Erythroblast (primary cell): ENCODE results near the gene MEGF9.

Experiments
- DNase-seq, 2 experiments: peaks; one replicate each; lab custom pipeline; 2025; lab: John Stamatoyannopoulos, UW
- GATA1 ChIP-seq: IDR thresholded peaks from 2 replicates; pipeline ENCODE4 v1.6.1; 2011; ENCODE audit warnings: low read depth, mild to moderate bottlenecking, control low read depth, low read length, moderate library complexity
- POLR2A ChIP-seq: IDR thresholded peaks from 2 replicates; pipeline ENCODE4 v1.6.1; 2011; ENCODE audit warnings: mild to moderate bottlenecking, low read length

MEGF9 gene

GRCh38 chr9:120720404-120720803 lies 6.1 kb upstream of the MEGF9 start:
- TF ChIP-seq GATA1: no peak
- TF ChIP-seq POLR2A: no peak
- no peak for DNase-seq

GRCh38 chr9:120718316-120718715 lies 4.0 kb upstream of the MEGF9 start:
- DNase-seq: no peak
- TF ChIP-seq POLR2A (no peak), GATA1 (no peak)

GRCh38 chr9:120717176-120717575 lies 2.9 kb upstream of the MEGF9 start:
- DNase-seq: no peak
- TF ChIP-seq GATA1 (no peak), POLR2A (no peak)

GRCh38 chr9:120716483-120716882 lies 2.2 kb upstream of the MEGF9 start:
- no peak for DNase-seq
- TF ChIP-seq POLR2A (no peak), GATA1 (no peak)

- no peak for TF ChIP-seq POLR2A
- no peak for TF ChIP-seq GATA1
- DNase-seq: peak in 1 of 2 experiments; percentile 31
Measured at GRCh38 chr9:120715389-120715924, 1.2 kb upstream of the MEGF9 start.

- TF ChIP-seq POLR2A (no peak), GATA1 (no peak)
- peak in 1 of 2 experiments; percentile 48 for DNase-seq
Measured at GRCh38 chr9:120714846-120715388, 647 bp upstream of the MEGF9 start.

- DNase-seq: peak in 1 of 2 experiments; percentile 42
- no peak for TF ChIP-seq POLR2A
- no peak for TF ChIP-seq GATA1
Measured at GRCh38 chr9:120713257-120714087, 798 bp downstream of the MEGF9 start.

GRCh38 chr9:120712539-120713031 lies 1.7 kb downstream of the MEGF9 start:
- no peak for DNase-seq
- no peak for TF ChIP-seq POLR2A
- no peak for TF ChIP-seq GATA1

- TF ChIP-seq GATA1 (no peak), POLR2A (no peak)
- no peak for DNase-seq
Measured at GRCh38 chr9:120711841-120712538, 2.3 kb downstream of the MEGF9 start.

GRCh38 chr9:120711354-120711753 lies 2.9 kb downstream of the MEGF9 start:
- DNase-seq: peak in 1 of 2 experiments; percentile 23
- TF ChIP-seq GATA1 (no peak), POLR2A (no peak)

GRCh38 chr9:120710110-120710981 lies 3.9 kb downstream of the MEGF9 start:
- TF ChIP-seq POLR2A (peak; percentile 60), GATA1 (no peak)
- peak; percentile 60 to 68 for DNase-seq

- DNase-seq: no peak
- no peak for TF ChIP-seq POLR2A
- TF ChIP-seq GATA1: no peak
Measured at GRCh38 chr9:120708526-120709224, 5.6 kb downstream of the MEGF9 start.
